ENCODE measurements around the gene METTL26. TPM values are rescaled to one million over a fixed set of nuclear protein-coding genes. Genes with fewer than 3 reads are reported as not detected.

The METTL26 gene
- total and polyA plus RNA-seq, 10 of the 15 experiments (the other 5 are each of a cell fraction or from before 2014, with no cell fraction given), result 5.4 to 163 (median 79.3) TPM

- Histone ChIP-seq H3K79me2 (ENCODE audit: control insufficient read depth, insufficient read depth, low read length) (peaks cover 2% of the 10 kb centered on the region), H3K4me1 (ENCODE audit: control insufficient read depth, insufficient read depth, low read length) (no peaks in the 10 kb centered on the region; the same call in 1 of the 2 replicates), H3K9me3 (replicated peaks; ENCODE audit: control insufficient read depth, insufficient read depth, low read length) (no peaks in the 10 kb centered on the region), H3K4me2 (ENCODE audit: control insufficient read depth, insufficient read depth) (no peak overlapping the region), H3K4me3 (no peak overlapping the region), H3K27me3 (replicated peaks in 1 of 2; ENCODE audit: control insufficient read depth in 2 of 2, insufficient read depth in 2 of 2, low read length in 1 of 2) (no peaks in the 10 kb centered on the region), H3K36me3 (ENCODE audit: control insufficient read depth in 2 of 2, insufficient read depth in 2 of 2, low read length in 1 of 2) (peaks cover 0 to 4% of the 10 kb centered on the region in 2 experiments; a peak in 3 of 4 replicates), H3K27ac (ENCODE audit: control insufficient read depth, insufficient read depth) (no peak overlapping the region), H2AFZ (ENCODE audit: control insufficient read depth, low read depth, low read length) (no peak overlapping the region), H3K9ac (ENCODE audit: control insufficient read depth, insufficient read depth, low read length) (no peak overlapping the region), H4K20me1 (ENCODE audit: control insufficient read depth, insufficient read depth) (no peaks in the 10 kb centered on the region)
- no TSS peak for BruUV-seq (replicated peaks)
- RAD21 ChIA-PET (ENCODE audit: unreplicated experiment), result no interaction called here
- intact Hi-C loops (cut with micrococcal nuclease; ENCODE audit: unreplicated experiment), result no loop called here
- ATAC-seq (no peak), FAIRE-seq (no peak), DNase-seq (ENCODE audit: low read depth, low spot score) (no peak)
- POLR2A ChIA-PET, result no interaction called here
- in situ Hi-C loops (cut with MboI), result no loop called here
- CTCF ChIA-PET, result no interaction called here
- 69% methylated on average over 10 of the region's 11 CpGs for WGBS (ENCODE audit: insufficient coverage, insufficient replicate concordance, low lambda C conversion rate, missing lambda C conversion rate)
- SMC1A ChIA-PET (ENCODE audit: uncharacterized antibody, unreplicated experiment), result no interaction called here
- TF ChIP-seq MTA2 (IDR thresholded peaks at IDR 0.05; ENCODE audit: low read depth) (no peak), BACH1 (IDR thresholded peaks at IDR 0.05; ENCODE audit: borderline replicate concordance) (no peak), ZBTB11 (CRISPR knock-in tag; IDR thresholded peaks at IDR 0.05) (no peak), JUND (IDR thresholded peaks at IDR 0.05; ENCODE audit: low read depth, low read length) (no peak), BMI1 (IDR thresholded peaks at IDR 0.05; ENCODE audit: borderline replicate concordance) (no peak), ZNF622 (IDR thresholded peaks at IDR 0.05) (no peak), STAT3 (IDR thresholded peaks at IDR 0.05; ENCODE audit: low read depth, low read length) (no peak), NKRF (conservative IDR thresholded peaks at IDR 0.05) (no peak), HDAC2 (IDR thresholded peaks at IDR 0.05) (no peak), FOS (IDR thresholded peaks at IDR 0.05; ENCODE audit: borderline replicate concordance, extremely low read depth, insufficient read length) (no peak), MAX (IDR thresholded peaks at IDR 0.05; ENCODE audit: low read depth, low read length) (no peak), RFX5 (IDR thresholded peaks at IDR 0.05; ENCODE audit: low read depth, low read length) (no peak), ZNF274 (IDR thresholded peaks at IDR 0.05; ENCODE audit: insufficient read depth, insufficient read length) (no peak), NFYA (IDR thresholded peaks at IDR 0.05; ENCODE audit: borderline replicate concordance, low read depth, low read length) (no peak), YBX1 (IDR thresholded peaks at IDR 0.05) (no peak), STAT1 (conservative IDR thresholded peaks at IDR 0.05) (no peak), KAT2A (conservative IDR thresholded peaks at IDR 0.05; ENCODE audit: control insufficient read depth, low read depth, low read length) (no peak), SMARCA5 (IDR thresholded peaks at IDR 0.05) (no peak)
- TF ChIP-seq, protein P1, sequence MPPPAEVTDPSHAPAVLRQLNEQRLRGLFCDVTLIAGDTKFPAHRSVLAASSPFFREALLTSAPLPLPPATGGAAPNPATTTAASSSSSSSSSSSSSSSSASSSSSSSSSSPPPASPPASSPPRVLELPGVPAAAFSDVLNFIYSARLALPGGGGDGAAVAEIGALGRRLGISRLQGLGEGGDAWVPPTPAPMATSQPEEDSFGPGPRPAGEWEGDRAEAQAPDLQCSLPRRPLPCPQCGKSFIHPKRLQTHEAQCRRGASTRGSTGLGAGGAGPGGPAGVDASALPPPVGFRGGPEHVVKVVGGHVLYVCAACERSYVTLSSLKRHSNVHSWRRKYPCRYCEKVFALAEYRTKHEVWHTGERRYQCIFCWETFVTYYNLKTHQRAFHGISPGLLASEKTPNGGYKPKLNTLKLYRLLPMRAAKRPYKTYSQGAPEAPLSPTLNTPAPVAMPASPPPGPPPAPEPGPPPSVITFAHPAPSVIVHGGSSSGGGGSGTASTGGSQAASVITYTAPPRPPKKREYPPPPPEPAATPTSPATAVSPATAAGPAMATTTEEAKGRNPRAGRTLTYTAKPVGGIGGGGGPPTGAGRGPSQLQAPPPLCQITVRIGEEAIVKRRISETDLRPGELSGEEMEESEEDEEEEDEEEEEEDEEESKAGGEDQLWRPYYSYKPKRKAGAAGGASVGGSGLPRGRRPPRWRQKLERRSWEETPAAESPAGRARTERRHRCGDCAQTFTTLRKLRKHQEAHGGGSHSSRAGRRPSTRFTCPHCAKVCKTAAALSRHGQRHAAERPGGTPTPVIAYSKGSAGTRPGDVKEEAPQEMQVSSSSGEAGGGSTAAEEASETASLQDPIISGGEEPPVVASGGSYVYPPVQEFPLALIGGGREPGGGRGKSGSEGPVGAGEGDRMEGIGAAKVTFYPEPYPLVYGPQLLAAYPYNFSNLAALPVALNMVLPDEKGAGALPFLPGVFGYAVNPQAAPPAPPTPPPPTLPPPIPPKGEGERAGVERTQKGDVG (CRISPR knock-in tag; IDR thresholded peaks at IDR 0.05), result no peak
These were observed 6.3 kb downstream of the METTL26 start for GRCh38 chr16:629833-630248.

Data from GM12878 (cell line).